GM21360 (cell line): Measurements from ENCODE around the gene KRTAP5-4.
"Not testable (repeated sequence)": the region's sequence is repeated elsewhere in the genome, so short reads cannot be mapped to it uniquely, and the experiment has no call there.

Source experiments
- ATAC-seq: cut with Tn5 transposase; IDR thresholded peaks from one replicate; pipeline ENCODE4 v1.9.1; 2021; ENCODE audit warnings: mild to moderate bottlenecking, moderate library complexity; ENCODE audit not compliant: unreplicated experiment

Gene KRTAP5-4

DNA sequence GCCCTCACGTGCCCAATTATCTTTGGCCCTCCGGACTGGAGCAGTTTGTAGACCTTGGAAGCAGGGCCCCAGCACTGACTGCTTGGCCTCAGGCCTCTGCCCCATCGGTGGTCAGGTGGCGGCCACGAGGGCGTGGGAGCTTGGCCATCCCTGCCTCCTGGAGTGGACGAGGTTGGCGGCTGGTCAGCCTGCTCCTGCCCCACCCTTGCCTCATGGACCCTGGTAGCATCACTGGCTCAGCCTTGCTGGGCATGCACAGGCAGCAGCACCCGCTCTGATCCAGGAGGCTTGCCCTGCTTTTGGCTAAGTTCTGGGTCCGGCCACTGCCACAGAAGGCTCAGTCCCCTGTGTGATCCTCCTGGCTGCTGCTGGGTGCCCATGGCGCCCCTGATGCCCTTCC, 17.8 kb downstream of the KRTAP5-4 start:
- ATAC-seq = no peak

DNA sequence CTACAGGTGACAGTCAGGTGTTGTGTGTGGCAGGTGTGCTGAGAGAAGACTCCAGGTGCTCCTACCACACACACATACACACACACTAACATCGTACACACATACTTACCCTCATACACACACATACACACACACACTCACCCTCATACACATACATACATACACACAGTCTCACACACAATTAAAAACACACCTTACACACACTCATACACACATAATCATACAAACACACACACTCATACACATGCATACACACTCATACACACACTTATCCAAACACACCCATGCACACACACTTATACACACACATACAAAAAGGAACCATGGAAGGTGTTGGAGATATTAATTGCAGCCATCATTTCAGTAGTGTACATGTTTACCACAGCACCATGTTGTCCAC, 18.3 kb downstream of the KRTAP5-4 start:
- no peak for ATAC-seq

DNA sequence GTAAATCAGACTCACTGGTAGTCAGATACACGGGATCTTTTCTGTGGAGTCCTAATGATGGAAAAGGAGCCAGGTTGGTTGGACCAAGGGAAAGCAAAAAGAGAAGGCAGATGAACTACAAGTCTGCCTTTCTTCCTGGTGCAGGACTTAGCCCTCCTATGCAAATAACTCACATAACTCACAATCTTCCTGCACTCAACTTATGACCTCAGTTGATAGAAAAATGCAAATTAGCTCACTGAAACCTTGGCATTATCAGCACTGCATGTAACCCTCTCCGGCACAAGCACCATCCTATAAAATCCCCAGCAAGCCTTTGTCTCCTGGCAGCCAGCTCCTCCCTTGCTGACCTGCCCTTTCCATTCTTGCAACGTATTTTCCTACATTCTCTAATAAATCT, 20.3 kb downstream of the KRTAP5-4 start:
- ATAC-seq = not testable (repeated sequence)

DNA sequence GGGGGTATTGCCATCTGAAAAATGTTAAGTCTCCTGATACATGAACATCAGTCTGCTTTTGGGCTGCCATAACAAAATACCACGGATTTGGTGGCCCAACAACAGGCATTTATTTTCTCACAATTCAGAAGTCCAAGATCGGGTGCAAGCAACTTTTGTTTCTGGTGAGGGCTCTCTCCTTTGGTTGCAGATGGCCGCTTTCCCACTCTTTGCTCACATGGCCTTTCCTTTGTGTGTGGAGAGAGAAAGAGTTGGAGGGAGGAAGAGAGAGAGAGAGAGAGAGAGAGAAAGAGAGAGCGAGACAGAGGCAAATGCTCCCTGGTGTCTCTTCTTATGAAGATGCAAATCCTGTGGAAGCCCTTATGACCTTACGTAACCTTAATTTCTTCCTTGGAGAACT, 21.3 kb downstream of the KRTAP5-4 start:
- no peak for ATAC-seq

DNA sequence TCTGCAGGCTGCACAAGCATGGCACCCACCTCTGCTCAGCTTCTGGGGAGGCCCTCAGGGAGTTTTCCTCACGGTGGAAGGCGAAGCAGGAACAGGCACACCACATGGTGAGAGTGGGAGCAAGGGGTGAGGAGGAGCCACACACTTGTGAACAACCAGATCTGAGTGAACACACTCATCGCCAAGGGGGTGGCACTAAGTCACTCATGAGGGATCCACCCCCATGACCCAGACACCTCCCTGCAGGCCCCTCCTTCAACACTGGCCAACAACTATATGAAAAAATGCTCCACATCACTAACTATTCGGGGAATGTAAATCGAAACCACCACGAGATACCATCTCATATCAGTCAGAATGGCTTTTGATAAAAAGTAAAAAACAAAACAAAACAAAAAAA, 23.1 kb downstream of the KRTAP5-4 start:
- no peak for ATAC-seq

DNA sequence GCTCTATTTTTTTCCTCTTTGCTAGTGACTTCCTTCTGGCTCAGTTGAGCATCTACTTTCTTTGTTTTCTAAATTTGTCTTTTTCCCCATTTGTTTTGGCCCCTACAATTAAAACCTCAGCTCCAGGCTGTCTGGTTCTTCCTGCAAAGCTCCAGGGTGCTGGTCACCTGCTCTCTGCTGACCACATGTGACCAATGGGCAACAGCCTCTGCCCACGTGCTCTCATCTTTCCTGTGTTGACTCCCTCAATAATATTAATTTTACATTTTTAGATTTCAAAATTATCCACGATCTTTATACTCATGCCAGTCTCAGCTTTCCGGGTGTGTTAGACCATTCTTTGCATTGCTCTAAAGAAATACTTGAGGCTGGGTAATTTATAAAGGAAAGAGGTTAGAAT, 23.5 kb downstream of the KRTAP5-4 start:
- ATAC-seq = not testable (repeated sequence)

DNA sequence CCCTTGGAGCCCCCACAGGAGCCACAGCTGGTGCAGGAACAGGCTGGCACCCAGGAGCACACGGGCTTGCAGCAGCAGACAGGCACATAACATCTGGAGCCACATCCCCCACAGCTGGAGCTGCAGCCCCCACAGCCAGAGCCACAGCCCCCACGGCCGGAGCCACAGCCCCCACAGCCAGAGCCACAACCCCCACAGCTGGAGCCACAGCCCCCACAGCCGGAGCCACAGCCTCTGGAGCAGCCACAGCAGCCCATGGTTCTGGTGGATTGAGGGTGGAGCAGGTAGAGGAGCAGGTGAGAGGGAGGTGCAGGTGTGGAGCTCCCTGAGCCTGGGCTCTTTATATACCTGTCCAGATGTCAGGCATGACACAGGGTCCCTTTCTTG, 24.0 kb downstream of the KRTAP5-4 start, which contains the start of gene KRTAP5-2:
Gene KRTAP5-2, minus strand, starts transcription at position 301 of the 387 bp plus-strand sequence. Its CDS starts 44 bp downstream, at position 257.
- no peak for ATAC-seq

DNA sequence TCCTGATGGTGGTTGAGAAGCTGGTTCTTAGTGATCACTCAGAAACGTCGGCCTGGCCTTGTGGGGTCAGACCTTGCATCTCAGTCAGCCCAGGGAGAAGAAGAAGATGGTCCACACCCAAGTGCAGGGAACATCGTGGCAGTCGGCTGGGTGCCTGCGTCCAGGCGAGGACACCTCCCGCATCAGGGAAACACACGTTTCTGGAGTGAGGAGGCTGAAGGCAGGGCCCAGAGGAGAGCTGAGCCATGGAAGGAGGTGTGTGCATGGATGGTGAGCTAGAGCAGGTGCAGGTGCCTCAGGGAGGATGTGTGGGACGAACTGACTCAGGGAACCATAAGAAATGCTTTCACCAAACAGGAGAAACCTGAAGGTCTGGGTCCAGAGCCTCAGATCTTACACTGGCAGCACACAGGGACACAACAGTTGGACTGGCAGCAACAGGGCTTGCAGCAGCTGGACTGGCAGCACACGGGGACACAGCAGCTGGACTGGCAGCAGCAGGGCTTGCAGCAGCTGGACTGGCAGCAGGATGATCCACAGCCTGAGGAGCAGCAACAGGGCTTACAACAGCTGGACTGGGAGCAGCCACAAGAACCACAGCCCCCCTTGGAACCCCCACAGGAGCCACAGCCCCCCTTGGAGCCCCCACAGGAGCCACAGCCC, 24.5 kb downstream of the KRTAP5-4 start:
- no peak for ATAC-seq

DNA sequence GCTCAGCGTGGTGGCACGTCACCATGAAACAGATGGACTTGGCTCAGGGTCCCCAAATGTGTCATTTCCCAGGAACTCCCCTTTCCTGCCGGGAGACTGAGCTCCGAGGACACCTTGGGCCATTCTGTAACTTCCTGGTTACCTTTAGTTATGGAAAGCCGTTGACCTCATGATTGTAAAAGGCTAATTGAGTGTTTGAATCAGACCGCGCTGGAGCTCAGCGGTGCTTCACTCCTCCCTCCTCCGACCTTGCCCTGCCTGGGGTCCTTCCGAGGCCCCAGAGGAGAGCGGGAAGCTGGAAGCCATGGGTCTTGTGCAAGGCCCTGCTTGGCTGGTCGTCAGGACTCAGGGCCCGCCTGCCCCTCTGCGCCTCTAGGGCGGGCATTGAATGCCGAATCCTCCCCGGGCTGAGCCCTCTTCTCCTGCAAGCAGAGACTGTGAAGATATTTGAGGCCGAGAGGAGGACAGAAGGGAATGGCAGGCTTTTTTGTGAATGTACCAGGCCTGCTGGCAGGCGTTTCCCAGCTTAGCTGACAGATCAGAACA, 25.3 kb downstream of the KRTAP5-4 start:
- ATAC-seq = not testable (repeated sequence)

DNA sequence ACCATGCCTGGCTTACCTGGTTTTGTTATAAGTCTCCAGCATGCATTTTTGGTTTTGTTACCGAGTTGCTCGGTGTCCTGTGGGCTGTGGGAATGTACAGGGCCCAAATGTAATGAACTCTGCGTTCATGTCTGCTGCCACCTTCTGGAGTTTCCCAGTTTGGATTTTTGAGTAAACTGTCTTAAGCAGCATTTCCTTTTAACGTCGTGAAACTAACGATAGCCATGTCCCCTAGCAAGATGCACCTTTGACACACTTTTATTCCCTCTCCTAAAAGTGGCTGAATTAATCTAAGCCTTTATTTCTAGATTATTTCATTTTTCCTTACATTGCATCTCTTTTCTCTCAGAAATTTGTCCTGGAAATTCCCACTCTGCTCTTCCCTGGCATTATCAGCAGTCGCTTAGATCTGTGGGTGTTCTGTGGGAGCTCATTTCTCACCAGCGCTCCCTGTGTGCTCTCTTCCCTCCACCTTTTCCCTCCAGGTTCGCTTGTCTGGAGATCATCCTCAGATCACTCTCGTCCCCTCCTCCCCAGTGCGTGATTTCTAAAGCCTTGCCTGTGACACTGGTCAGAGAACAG, 25.9 kb downstream of the KRTAP5-4 start:
- ATAC-seq = not testable (repeated sequence)

DNA sequence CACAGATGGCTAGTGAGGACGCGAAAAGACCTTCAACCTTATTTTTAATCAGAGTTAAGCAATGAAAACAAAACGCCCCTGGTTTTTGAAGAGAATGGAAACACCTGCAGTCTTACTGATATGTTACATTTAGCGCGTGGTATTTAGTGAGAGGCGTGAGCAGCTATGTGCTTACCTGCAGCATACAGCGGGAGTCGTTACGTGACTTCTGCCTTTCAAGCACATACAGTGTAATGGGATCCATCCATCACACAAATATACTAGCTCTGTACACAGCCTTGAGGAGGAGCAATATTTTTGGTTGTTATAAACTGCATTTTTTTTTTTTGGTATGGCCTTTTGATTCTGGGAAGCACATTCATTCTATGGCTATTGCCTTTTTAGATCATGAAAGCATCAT, 29.3 kb downstream of the KRTAP5-4 start:
- ATAC-seq = no peak

DNA sequence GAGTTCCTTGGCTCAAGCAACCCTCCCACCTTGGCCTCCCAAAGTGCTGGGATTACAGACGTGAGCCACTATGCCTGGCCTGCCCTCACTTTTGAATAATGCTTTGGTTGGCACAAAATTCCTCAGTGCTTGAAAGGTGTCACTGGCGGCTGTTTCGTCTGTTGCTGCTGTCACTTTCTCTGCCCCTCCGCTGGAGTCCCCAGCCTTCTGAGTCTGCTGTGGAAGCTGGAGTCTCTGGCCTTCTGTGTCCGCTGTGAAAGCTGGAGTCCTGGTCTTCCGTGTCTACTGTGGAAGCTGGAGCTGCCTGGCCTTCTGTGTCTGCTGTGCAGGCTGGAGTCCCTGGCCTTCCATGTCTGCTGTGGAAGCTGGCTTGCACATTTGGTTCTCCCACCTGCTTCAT, 31.9 kb downstream of the KRTAP5-4 start:
- ATAC-seq = no peak

DNA sequence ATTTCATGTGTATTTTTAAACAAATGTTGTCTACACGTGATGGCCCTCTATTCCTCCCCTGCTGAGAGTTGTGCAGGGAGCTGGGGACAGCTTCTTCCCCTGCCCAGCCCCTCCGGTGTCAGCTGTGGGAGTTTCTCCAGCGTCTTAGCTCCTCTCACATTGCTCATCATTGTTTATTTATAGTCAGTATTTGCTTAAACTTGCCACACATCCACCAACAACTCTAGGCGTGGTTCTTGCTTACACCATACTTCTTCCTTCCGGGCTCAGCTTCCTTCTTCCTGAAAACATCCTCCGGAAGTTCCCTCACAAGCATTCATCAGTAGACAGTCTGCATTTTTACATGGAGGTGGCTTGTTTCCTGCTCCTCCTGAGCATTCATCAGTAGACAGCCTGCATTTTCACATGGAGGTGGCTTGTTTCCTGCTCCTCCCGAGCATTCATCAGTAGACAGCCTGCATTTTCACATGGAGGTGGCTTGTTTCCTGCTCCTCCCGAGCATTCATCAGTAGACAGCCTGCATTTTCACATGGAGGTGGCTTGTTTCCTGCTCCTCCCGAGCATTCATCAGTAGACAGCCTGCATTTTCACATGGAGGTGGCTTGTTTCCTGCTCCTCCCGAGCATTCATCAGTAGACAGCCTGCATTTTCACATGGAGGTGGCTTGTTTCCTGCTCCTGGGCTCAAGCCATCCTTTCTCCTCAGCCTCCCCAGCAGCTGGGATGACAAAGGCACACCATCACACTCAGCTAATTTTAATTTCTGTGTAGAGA, 32.6 kb downstream of the KRTAP5-4 start:
- ATAC-seq = not testable (repeated sequence)

DNA sequence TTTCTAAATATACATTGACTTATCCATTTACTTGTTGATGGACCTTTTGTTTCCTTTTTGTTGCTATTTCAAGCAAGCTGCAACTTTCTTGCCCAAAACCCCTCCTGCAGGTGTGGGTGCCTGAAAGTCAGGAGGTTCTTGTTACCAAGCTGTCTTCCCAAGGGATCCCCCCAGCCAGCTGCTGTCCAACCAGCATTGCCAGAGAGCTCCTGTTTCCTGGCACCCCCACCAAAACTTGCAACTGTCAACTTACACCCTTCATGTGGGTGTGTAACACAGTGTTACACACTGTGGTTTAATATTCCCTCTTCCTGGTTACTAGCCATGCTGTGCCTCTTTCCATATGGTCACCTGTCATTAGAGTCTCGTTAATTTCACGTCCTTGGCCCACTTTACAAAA, 35.2 kb downstream of the KRTAP5-4 start:
- no peak for ATAC-seq

DNA sequence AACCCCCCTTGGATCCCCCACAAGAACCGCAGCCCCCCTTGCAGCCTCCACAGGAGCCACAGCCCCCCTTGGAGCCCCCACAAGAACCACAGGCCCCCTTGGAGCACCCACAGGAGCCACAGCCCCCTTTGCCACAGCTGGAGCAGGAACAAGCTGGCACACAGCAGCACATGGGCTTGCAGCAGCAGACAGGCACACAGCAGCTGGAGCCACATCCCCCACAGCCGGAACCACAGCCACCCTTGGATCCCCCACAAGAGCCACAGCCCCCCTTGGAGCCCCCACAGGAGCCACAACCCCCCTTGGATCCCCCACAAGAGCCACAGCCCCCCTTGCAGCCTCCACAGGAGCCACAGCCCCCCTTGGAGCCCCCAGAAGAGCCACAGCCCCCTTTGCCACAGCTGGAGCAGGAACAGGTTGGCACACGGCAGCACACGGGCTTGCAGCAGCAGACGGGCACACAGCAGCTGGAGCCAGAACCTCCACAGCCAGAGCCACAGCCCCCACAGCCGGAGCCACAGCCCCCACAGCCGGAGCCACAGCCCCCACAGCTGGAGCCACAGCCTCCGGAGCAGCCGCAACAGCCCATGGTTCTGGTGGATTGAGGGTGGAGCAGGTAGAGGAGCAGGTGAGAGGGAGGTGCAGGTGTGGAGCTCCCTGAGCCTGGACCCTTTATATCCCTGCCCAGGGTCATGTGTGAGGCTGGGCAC, 37.1 kb downstream of the KRTAP5-4 start, which contains the start of gene KRTAP5-1:
Gene KRTAP5-1, minus strand, starts transcription at position 623 of the 710 bp plus-strand sequence. Its CDS starts 34 bp downstream, at position 589.
- ATAC-seq = not testable (repeated sequence)

DNA sequence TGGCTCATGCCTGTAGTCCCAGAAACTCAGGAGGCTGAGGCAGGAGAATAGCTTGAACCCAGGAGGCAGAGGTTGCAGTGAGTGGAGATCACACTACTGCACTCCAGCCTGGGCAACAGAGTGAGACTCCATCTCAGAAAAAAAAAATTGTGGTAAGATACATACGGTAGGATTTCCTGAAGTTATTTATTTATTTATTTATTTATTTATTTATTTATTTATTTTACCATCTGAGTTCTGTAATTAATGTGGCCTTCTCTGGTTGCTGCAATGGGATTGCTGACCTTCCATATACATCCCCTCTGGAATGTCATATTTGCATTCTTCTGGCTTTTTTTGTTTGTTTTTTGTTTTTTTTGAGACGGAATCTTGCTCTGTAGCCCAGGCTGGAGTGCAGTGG, 39.0 kb downstream of the KRTAP5-4 start:
- ATAC-seq = not testable (repeated sequence)

DNA sequence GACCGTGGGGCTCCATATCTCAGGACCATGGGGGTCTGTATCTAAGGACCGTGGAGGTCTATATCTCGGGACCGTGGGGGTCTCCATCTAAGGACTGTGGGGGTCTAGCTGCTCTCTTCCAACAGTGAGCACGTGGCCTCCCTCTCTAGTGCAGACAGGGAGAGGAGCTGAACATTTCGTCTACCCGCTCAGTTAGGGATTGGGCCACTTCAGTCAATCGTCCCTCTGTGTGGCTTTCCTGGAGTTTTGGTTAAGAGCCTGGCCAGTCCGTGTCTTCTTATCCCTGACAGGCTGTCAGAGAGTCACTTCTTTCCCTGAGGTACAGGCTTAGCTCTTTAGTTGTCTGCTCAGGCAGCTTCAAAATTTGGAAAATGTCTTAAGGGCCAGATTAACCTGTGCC, 40.0 kb downstream of the KRTAP5-4 start:
- no peak for ATAC-seq

DNA sequence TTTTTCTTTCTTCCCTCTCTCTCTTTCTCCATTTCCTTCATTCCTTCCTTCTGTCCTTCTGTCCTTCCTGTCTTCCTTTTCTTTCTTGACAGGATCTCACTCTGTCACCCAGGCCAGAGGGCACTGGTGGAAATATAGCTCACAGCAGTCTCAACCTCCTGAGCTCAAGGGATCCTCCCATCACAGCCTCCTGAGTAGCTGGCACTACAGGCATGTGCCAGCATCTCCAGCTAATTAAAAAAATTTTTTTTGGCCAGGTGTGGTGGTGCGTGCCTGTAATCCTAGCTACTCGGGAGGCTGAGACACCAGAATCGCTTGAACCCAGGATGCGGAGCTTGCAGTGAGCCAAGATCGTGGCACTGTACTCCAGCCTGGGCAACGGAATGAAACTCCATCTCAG, 45.1 kb downstream of the KRTAP5-4 start:
- no peak for ATAC-seq

DNA sequence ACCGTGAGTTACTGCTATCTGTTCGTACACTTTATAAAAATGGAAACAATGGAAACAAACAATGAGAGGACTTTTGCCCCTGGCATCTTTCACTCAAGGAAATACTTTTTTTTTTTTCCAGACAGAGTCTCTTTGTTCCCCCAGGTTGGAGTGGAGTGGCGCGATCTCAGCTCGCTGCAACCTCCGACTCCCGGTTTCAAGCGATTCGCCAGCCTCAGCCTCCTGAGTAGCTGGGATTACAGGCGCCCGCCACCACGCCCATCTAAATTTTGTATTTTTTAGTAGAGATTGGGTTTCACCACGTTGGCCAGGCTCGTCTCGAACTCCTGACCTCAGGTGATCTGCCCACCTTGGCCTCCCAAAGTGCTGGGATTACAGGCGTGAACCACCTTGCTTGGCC, 46.2 kb downstream of the KRTAP5-4 start:
- not testable (repeated sequence) for ATAC-seq

DNA sequence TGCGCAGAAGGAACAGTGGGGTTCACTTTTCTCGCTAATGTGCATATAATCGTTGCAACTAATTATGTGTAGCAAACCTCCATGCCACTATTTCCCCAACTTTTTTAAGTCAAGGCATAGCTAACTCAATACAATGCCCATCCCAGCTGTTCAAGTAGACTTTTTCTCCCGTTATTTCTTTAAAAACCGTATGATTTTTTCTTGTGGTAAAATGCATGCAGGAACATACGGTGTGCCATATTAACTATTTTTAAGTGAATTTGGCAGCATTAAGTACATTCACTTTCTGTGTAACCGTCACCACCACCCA, 47.0 kb downstream of the KRTAP5-4 start:
- ATAC-seq = no peak
